DOHH2 (cell line): ENCODE data around the gene SMAD3.

Experiments used
- H3F3A ChIP-seq: fragments of 200-600 bp; sonication (generic), shearing (Covaris generic); 2 replicates; pipeline ENCODE4 v1.6.0; 2016; ENCODE audit warnings: antibody characterized with exemption, mild to moderate bottlenecking; ENCODE audit not compliant: control insufficient read depth, insufficient read depth
- H3K27ac ChIP-seq: fragments of 200-600 bp; sonication (generic); 2 replicates; pipeline ENCODE4 v1.5.1; 2014; ENCODE audit warnings: low read depth, mild to moderate bottlenecking, low read length, moderate library complexity
- H3K27me3 ChIP-seq: fragments of 200-600 bp; sonication (generic); 2 replicates; pipeline ENCODE4 v1.6.1; 2014; ENCODE audit warnings: mild to moderate bottlenecking, low read length, mixed read lengths; ENCODE audit not compliant: control insufficient read depth
- H3K36me3 ChIP-seq: fragments of 200-600 bp; sonication (generic); 2 replicates; pipeline ENCODE4 v1.6.1; 2014; ENCODE audit warnings: mild to moderate bottlenecking, low read length, moderate library complexity, mixed read lengths; ENCODE audit not compliant: control insufficient read depth
- H3K4me1 ChIP-seq: fragments of 200-600 bp; sonication (generic); 2 replicates; pipeline ENCODE4 v1.6.1; 2014; ENCODE audit warnings: mild to moderate bottlenecking, low read length, mixed read lengths; ENCODE audit not compliant: control insufficient read depth
- H3K4me2 ChIP-seq: fragments of 200-600 bp; sonication (generic); 2 replicates; pipeline ENCODE4 v1.6.0; 2014; ENCODE audit warnings: mild to moderate bottlenecking, low read length, moderate library complexity
- H3K4me3 ChIP-seq: fragments of 200-600 bp; sonication (generic); 2 replicates; pipeline ENCODE4 v1.5.1; 2014; ENCODE audit warnings: mild to moderate bottlenecking, low read length, mixed read lengths
- H3K79me2 ChIP-seq: fragments of 200-600 bp; sonication (generic); 2 replicates; pipeline ENCODE4 v1.6.1; 2014; ENCODE audit warnings: mild to moderate bottlenecking, low read length, mixed read lengths; ENCODE audit not compliant: control insufficient read depth
- H3K9me2 ChIP-seq: fragments of 200-600 bp; sonication (generic); replicated peaks from 2 replicates; pipeline ENCODE4 v1.6.1; 2014; ENCODE audit warnings: mild to moderate bottlenecking, low read length, mixed read lengths; ENCODE audit not compliant: control insufficient read depth
- H3K9me3 ChIP-seq: fragments of 200-600 bp; sonication (generic); 2 replicates; pipeline ENCODE4 v1.6.1; 2014; ENCODE audit warnings: antibody characterized with exemption, low read length, mixed read lengths; ENCODE audit not compliant: control insufficient read depth, insufficient read depth
- H4K20me1 ChIP-seq: fragments of 200-600 bp; sonication (generic); 2 replicates; pipeline ENCODE4 v1.6.0; 2014; ENCODE audit warnings: low read depth, mild to moderate bottlenecking, antibody characterized with exemption, low read length, moderate library complexity; ENCODE audit not compliant: control insufficient read depth, insufficient read depth
- CTCF ChIP-seq: fragments of 200-600 bp; sonication (generic); IDR thresholded peaks from one replicate; pipeline ENCODE4 v1.5.1; 2014; ENCODE audit warnings: antibody characterized with exemption, mild to moderate bottlenecking, low read depth, low read length; ENCODE audit not compliant: poor library complexity, severe bottlenecking
- EZH2phosphoT487 ChIP-seq: fragments of 200-600 bp; sonication (generic); IDR thresholded peaks from 2 replicates; pipeline ENCODE4 v1.6.1; 2017; ENCODE audit warnings: borderline replicate concordance, mild to moderate bottlenecking, antibody characterized with exemption, low read length, moderate library complexity, mixed read lengths

The SMAD3 gene

GRCh38 chr15:67194171-67195114 lies 129.0 kb downstream of the SMAD3 start:
- Histone ChIP-seq H3K4me1 (0 out of 2 replicates have a peak, but pooled peaks cover 5% of the 10 kb centered on the region), H3K4me2 (no peak overlapping the region), H3K4me3 (no peak overlapping the region), H3K9me2 (no peaks in the 10 kb centered on the region), H3K36me3 (peaks cover 4% of the 10 kb centered on the region; the same call in 1 of the 2 replicates), H3K79me2 (no peaks in the 10 kb centered on the region), H3K27me3 (no peaks in the 10 kb centered on the region), H4K20me1 (no peaks in the 10 kb centered on the region), H3K9me3 (no peaks in the 10 kb centered on the region), H3K27ac (no peak overlapping the region), H3F3A (no peaks in the 10 kb centered on the region)
- TF ChIP-seq CTCF (no peak), EZH2phosphoT487 (no peak)

GRCh38 chr15:67195305-67195704 lies 129.9 kb downstream of the SMAD3 start:
- H3K9me3 ChIP-seq: no peaks in the 10 kb centered on the region
- H3K79me2 ChIP-seq: no peaks in the 10 kb centered on the region
- H3K4me1 ChIP-seq: 0 out of 2 replicates have a peak, but pooled peaks cover 5% of the 10 kb centered on the region
- no peak overlapping the region for H3K4me2 ChIP-seq
- H4K20me1 ChIP-seq: no peaks in the 10 kb centered on the region
- no peak overlapping the region for H3K4me3 ChIP-seq
- peaks cover 3% of the 10 kb centered on the region; the same call in 1 of the 2 replicates for H3K36me3 ChIP-seq
- no peaks in the 10 kb centered on the region for H3K9me2 ChIP-seq
- no peak for TF ChIP-seq CTCF
- TF ChIP-seq EZH2phosphoT487: no peak
- H3K27ac ChIP-seq: no peak overlapping the region
- no peaks in the 10 kb centered on the region for H3K27me3 ChIP-seq
- H3F3A ChIP-seq: no peaks in the 10 kb centered on the region

GRCh38 chr15:67196222-67196621 lies 130.8 kb downstream of the SMAD3 start:
- TF ChIP-seq EZH2phosphoT487: no peak
- no peak for TF ChIP-seq CTCF
- H3K79me2 ChIP-seq: no peaks in the 10 kb centered on the region
- H3K4me2 ChIP-seq: no peak overlapping the region
- 0 out of 2 replicates have a peak, but pooled peaks cover 5% of the 10 kb centered on the region for H3K4me1 ChIP-seq
- H3K9me2 ChIP-seq: no peaks in the 10 kb centered on the region
- no peak overlapping the region for H3K4me3 ChIP-seq
- H3K27me3 ChIP-seq: no peaks in the 10 kb centered on the region
- H4K20me1 ChIP-seq: no peaks in the 10 kb centered on the region
- no peaks in the 10 kb centered on the region for H3F3A ChIP-seq
- H3K9me3 ChIP-seq: no peaks in the 10 kb centered on the region
- no peak overlapping the region for H3K27ac ChIP-seq
- H3K36me3 ChIP-seq: peaks cover under 1% of the 10 kb centered on the region
